GM23338 (cell line): ENCODE measurements around the gene DGKB. TPM values are rescaled to one million over a fixed set of nuclear protein-coding genes. Genes with fewer than 3 reads are reported as not detected.
A peak's percentile ranks its signal among the peaks of the same experiment; 100 is the strongest.

Experiments
- ATAC-seq: fragments of 200-7000 bp; cut with Tn5 transposase; 3 replicates; pipeline ENCODE4 v1.9.1; 2020
- DNase-seq: peaks from one replicate; pipeline ENCODE4 v3.0.0-alpha.2; 2015; ENCODE audit warnings: low spot score
- H2AFZ ChIP-seq: fragments of 200-600 bp; sonication (generic); 2 replicates; pipeline ENCODE4 v1.8.0; 2016; ENCODE audit warnings: antibody characterized with exemption, mild to moderate bottlenecking, moderate library complexity
- H3F3A ChIP-seq: fragments of 200-600 bp; sonication (generic); replicated peaks from 2 replicates; pipeline ENCODE4 v1.8.0; 2017; ENCODE audit warnings: antibody characterized with exemption, mixed run types, low read depth
- H3K27ac ChIP-seq: fragments of 200-600 bp; sonication (generic); 2 replicates; pipeline ENCODE4 v1.6.1; 2016; ENCODE audit warnings: low read depth
- H3K27me3 ChIP-seq: fragments of 200-600 bp; sonication (generic); 2 replicates; pipeline ENCODE4 v1.8.0; 2016; ENCODE audit warnings: mild to moderate bottlenecking, mixed run types, moderate library complexity; ENCODE audit not compliant: insufficient read depth
- H3K36me3 ChIP-seq: fragments of 200-600 bp; sonication (generic); 2 replicates; pipeline ENCODE4 v1.8.0; 2016; ENCODE audit warnings: mild to moderate bottlenecking; ENCODE audit not compliant: insufficient read depth
- H3K4me1 ChIP-seq: fragments of 200-600 bp; sonication (generic); 2 replicates; pipeline ENCODE4 v1.8.0; 2016; ENCODE audit warnings: mild to moderate bottlenecking, moderate library complexity; ENCODE audit not compliant: insufficient read depth
- H3K4me2 ChIP-seq: fragments of 200-600 bp; sonication (generic); 2 replicates; pipeline ENCODE4 v1.7.1; 2017; ENCODE audit warnings: mixed run types
- H3K4me3 ChIP-seq: fragments of 200-600 bp; sonication (generic); 2 replicates; pipeline ENCODE4 v1.6.1; 2016; ENCODE audit warnings: mixed run types
- H3K79me2 ChIP-seq: fragments of 200-600 bp; sonication (generic); replicated peaks from 2 replicates; pipeline ENCODE4 v1.8.0; 2017; ENCODE audit warnings: mild to moderate bottlenecking; ENCODE audit not compliant: insufficient read depth
- H3K9me2 ChIP-seq: fragments of 200-600 bp; sonication (generic); 2 replicates; pipeline ENCODE4 v1.8.0; 2017; ENCODE audit not compliant: insufficient read depth
- H4K20me1 ChIP-seq: fragments of 200-600 bp; sonication (generic); replicated peaks from 2 replicates; pipeline ENCODE4 v1.8.0; 2017; ENCODE audit warnings: mild to moderate bottlenecking; ENCODE audit not compliant: insufficient read depth
- H3K27ac Mint-ChIP-seq: 2 replicates; pipeline ENCODE4 v1.8.0; 2020; ENCODE audit warnings: inconsistent platforms, mild to moderate bottlenecking, moderate library complexity, mixed read lengths
- H3K27me3 Mint-ChIP-seq: 3 replicates; pipeline ENCODE4 v1.8.0; 2022; ENCODE audit warnings: low read depth, mild to moderate bottlenecking, moderate library complexity, mixed read lengths, inconsistent platforms; ENCODE audit not compliant: insufficient read depth, poor library complexity
- H3K36me3 Mint-ChIP-seq: 3 replicates; pipeline ENCODE4 v1.8.0; 2021; ENCODE audit warnings: low read depth, mild to moderate bottlenecking, inconsistent platforms, moderate library complexity, mixed read lengths
- H3K4me1 Mint-ChIP-seq: 3 replicates; pipeline ENCODE4 v1.8.0; 2020; ENCODE audit warnings: mild to moderate bottlenecking, inconsistent platforms, mixed read lengths
- H3K4me3 Mint-ChIP-seq: 3 replicates; pipeline ENCODE4 v1.8.0; 2021; ENCODE audit warnings: moderate library complexity, mild to moderate bottlenecking, inconsistent platforms, mixed read lengths
- H3K9me3 Mint-ChIP-seq: 3 replicates; pipeline ENCODE4 v1.8.0; 2020; ENCODE audit warnings: moderate library complexity, mild to moderate bottlenecking, inconsistent platforms, mixed read lengths
- CREB1 ChIP-seq: fragments of 250-450 bp; sonication (Bioruptor Pico); IDR thresholded peaks from 2 replicates; pipeline ENCODE4 v1.5.0; 2020; ENCODE audit warnings: low read depth, mild to moderate bottlenecking, moderate library complexity
- EZH2 ChIP-seq: fragments of 200-600 bp; sonication (generic); IDR thresholded peaks from one replicate; pipeline ENCODE4 v1.8.0; 2017; ENCODE audit warnings: antibody characterized with exemption, mild to moderate bottlenecking, low read depth; ENCODE audit not compliant: unreplicated experiment
- JUNB ChIP-seq: IDR thresholded peaks from one replicate; pipeline ENCODE4 v1.6.1; 2016; ENCODE audit warnings: antibody characterized with exemption; ENCODE audit not compliant: unreplicated experiment
- NANOG ChIP-seq: IDR thresholded peaks from 2 replicates; pipeline ENCODE4 v1.6.1; 2016; ENCODE audit warnings: antibody characterized with exemption, borderline replicate concordance
- POLR2AphosphoS5 ChIP-seq: IDR thresholded peaks from 2 replicates; pipeline ENCODE4 v1.6.1; 2016; ENCODE audit warnings: antibody characterized with exemption, low read depth
- ZNF114 ChIP-seq: fragments of 250-450 bp; sonication (Bioruptor Pico); IDR thresholded peaks from 2 replicates; pipeline ENCODE4 v1.5.0; 2020; ENCODE audit warnings: mild to moderate bottlenecking, moderate library complexity
- ZNF331 ChIP-seq: fragments of 250-450 bp; sonication (Bioruptor Pico); IDR thresholded peaks from 2 replicates; pipeline ENCODE4 v1.5.0; 2020; ENCODE audit warnings: low read depth, mild to moderate bottlenecking, moderate library complexity
- polyA plus RNA-seq: library from polyadenylated mRNA; unstranded; fragments of >200 nt; fragmentation: Nextera tagmentation; extraction: Ambion mirVana; gene quantifications from 2 replicates; pipeline ENCODE4 v1.2.1, GENCODE V29; 2016
- total RNA-seq: library from RNA; depleted of rRNA; stranded (reverse); fragments of >200 nt; shearing (Covaris generic); gene quantifications from 2 replicates; pipeline ENCODE4 v1.2.3, GENCODE V29; 2014
- TF ChIP-seq, protein P1 (sequence below): fragments of 250-450 bp; sonication (Bioruptor Pico); IDR thresholded peaks from 2 replicates; pipeline ENCODE4 v1.5.0; 2020; ENCODE audit warnings: mild to moderate bottlenecking, moderate library complexity
- TF ChIP-seq, protein P2 (sequence below): IDR thresholded peaks from one replicate; pipeline ENCODE4 v1.6.1; 2018; ENCODE audit warnings: antibody characterized with exemption; ENCODE audit not compliant: unreplicated experiment

The DGKB gene
- total and polyA plus RNA-seq, 2 experiments from 2014 or later: 4.8 to 11.5 TPM

DNA sequence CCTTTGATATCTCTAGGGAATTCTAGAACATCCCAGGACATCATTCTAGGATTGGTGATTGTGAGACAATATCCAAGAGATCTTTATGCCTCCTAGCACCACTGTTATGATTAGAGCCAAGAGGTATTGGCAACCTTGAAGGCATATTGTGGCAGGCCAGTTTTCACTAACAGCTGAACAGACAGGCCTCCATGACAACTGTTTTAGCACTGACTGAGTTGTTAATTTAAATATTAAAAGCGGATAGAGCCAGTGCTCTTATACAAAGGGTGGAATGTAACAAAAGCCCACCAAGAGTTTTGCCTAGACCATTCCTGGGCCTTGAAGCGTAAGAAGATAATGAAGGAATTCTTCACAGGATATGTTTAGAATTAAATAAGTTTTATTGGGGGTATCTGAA, 131.9 kb downstream of the DGKB start:
- H3K9me2 ChIP-seq: 0 out of 2 replicates have a peak, but pooled peaks cover 5% of the 10 kb centered on the region
- H3K4me2 ChIP-seq: 0 out of 2 replicates have a peak overlapping the region, but pooled peaks have one; percentile 6
- no peaks in the 10 kb centered on the region for H3K36me3 ChIP-seq
- ATAC-seq: peak; percentile 43
- H3K27ac Mint-ChIP-seq: no peak overlapping the region
- no peaks in the 10 kb centered on the region for H4K20me1 ChIP-seq
- no peaks in the 10 kb centered on the region for H3K79me2 ChIP-seq
- H3K36me3 Mint-ChIP-seq: peaks cover 3% of the 10 kb centered on the region
- H3K4me3 ChIP-seq: no peak overlapping the region
- no peak overlapping the region for H3K27ac ChIP-seq
- H3K27me3 Mint-ChIP-seq: no peaks in the 10 kb centered on the region
- no peaks in the 10 kb centered on the region for H3K27me3 ChIP-seq
- no peak overlapping the region for H2AFZ ChIP-seq
- H3K9me3 Mint-ChIP-seq: peaks cover 3% of the 10 kb centered on the region
- DNase-seq: peak; percentile 24
- no peak for TF ChIP-seq CREB1 (CRISPR knock-in tag)
- TF ChIP-seq, protein P1, sequence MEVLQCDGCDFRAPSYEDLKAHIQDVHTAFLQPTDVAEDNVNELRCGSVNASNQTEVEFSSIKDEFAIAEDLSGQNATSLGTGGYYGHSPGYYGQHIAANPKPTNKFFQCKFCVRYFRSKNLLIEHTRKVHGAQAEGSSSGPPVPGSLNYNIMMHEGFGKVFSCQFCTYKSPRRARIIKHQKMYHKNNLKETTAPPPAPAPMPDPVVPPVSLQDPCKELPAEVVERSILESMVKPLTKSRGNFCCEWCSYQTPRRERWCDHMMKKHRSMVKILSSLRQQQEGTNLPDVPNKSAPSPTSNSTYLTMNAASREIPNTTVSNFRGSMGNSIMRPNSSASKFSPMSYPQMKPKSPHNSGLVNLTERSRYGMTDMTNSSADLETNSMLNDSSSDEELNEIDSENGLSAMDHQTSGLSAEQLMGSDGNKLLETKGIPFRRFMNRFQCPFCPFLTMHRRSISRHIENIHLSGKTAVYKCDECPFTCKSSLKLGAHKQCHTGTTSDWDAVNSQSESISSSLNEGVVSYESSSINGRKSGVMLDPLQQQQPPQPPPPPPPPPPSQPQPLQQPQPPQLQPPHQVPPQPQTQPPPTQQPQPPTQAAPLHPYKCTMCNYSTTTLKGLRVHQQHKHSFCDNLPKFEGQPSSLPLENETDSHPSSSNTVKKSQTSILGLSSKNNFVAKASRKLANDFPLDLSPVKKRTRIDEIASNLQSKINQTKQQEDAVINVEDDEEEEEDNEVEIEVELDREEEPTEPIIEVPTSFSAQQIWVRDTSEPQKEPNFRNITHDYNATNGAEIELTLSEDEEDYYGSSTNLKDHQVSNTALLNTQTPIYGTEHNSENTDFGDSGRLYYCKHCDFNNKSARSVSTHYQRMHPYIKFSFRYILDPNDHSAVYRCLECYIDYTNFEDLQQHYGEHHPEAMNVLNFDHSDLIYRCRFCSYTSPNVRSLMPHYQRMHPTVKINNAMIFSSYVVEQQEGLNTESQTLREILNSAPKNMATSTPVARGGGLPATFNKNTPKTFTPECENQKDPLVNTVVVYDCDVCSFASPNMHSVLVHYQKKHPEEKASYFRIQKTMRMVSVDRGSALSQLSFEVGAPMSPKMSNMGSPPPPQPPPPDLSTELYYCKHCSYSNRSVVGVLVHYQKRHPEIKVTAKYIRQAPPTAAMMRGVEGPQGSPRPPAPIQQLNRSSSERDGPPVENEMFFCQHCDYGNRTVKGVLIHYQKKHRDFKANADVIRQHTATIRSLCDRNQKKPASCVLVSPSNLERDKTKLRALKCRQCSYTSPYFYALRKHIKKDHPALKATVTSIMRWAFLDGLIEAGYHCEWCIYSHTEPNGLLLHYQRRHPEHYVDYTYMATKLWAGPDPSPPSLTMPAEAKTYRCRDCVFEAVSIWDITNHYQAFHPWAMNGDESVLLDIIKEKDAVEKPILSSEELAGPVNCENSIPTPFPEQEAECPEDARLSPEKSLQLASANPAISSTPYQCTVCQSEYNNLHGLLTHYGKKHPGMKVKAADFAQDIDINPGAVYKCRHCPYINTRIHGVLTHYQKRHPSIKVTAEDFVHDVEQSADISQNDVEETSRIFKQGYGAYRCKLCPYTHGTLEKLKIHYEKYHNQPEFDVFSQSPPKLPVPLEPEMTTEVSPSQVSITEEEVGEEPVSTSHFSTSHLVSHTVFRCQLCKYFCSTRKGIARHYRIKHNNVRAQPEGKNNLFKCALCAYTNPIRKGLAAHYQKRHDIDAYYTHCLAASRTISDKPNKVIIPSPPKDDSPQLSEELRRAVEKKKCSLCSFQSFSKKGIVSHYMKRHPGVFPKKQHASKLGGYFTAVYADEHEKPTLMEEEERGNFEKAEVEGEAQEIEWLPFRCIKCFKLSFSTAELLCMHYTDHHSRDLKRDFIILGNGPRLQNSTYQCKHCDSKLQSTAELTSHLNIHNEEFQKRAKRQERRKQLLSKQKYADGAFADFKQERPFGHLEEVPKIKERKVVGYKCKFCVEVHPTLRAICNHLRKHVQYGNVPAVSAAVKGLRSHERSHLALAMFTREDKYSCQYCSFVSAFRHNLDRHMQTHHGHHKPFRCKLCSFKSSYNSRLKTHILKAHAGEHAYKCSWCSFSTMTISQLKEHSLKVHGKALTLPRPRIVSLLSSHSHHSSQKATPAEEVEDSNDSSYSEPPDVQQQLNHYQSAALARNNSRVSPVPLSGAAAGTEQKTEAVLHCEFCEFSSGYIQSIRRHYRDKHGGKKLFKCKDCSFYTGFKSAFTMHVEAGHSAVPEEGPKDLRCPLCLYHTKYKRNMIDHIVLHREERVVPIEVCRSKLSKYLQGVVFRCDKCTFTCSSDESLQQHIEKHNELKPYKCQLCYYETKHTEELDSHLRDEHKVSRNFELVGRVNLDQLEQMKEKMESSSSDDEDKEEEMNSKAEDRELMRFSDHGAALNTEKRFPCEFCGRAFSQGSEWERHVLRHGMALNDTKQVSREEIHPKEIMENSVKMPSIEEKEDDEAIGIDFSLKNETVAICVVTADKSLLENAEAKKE (CRISPR knock-in tag): no peak
- no peak for TF ChIP-seq EZH2
- TF ChIP-seq ZNF114: no peak
- TF ChIP-seq JUNB: no peak
- TF ChIP-seq NANOG: no peak
- no peak for TF ChIP-seq ZNF331 (CRISPR knock-in tag)
- TF ChIP-seq, protein P2, sequence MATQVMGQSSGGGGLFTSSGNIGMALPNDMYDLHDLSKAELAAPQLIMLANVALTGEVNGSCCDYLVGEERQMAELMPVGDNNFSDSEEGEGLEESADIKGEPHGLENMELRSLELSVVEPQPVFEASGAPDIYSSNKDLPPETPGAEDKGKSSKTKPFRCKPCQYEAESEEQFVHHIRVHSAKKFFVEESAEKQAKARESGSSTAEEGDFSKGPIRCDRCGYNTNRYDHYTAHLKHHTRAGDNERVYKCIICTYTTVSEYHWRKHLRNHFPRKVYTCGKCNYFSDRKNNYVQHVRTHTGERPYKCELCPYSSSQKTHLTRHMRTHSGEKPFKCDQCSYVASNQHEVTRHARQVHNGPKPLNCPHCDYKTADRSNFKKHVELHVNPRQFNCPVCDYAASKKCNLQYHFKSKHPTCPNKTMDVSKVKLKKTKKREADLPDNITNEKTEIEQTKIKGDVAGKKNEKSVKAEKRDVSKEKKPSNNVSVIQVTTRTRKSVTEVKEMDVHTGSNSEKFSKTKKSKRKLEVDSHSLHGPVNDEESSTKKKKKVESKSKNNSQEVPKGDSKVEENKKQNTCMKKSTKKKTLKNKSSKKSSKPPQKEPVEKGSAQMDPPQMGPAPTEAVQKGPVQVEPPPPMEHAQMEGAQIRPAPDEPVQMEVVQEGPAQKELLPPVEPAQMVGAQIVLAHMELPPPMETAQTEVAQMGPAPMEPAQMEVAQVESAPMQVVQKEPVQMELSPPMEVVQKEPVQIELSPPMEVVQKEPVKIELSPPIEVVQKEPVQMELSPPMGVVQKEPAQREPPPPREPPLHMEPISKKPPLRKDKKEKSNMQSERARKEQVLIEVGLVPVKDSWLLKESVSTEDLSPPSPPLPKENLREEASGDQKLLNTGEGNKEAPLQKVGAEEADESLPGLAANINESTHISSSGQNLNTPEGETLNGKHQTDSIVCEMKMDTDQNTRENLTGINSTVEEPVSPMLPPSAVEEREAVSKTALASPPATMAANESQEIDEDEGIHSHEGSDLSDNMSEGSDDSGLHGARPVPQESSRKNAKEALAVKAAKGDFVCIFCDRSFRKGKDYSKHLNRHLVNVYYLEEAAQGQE: no peak
- no peak for TF ChIP-seq POLR2AphosphoS5
- H3K4me1 ChIP-seq: no peaks in the 10 kb centered on the region
- H3K4me3 Mint-ChIP-seq: no peak overlapping the region
- no peaks in the 10 kb centered on the region for H3F3A ChIP-seq
- peaks cover 8% of the 10 kb centered on the region for H3K4me1 Mint-ChIP-seq
